ENCODE results near the gene WDR27.
A peak's percentile ranks its signal among the peaks of the same experiment; 100 is the strongest.
"Not testable (repeated sequence)": the region's sequence is repeated elsewhere in the genome, so short reads cannot be mapped to it uniquely, and the experiment has no call there.

The WDR27 gene

DNA sequence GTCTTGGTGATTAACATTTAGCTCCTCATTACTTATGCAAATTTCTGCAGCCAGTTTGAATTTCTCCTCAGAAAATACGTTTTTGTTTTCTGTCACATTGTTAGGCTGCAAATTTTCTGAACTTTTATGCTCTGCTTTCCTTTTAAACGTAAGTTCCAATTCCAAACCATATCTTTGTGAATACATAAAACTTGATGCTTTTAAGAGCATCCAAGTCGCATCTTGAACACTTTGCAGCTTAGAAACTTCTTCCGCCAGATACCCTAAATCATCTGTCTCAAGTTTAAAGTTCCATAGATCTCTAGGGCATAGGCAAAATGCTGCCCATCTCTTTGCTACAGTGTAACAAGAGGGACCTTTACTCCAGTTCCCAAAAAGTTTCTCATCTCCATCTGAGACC is 234.1 kb downstream of the WDR27 start:
- DNase-seq = not testable (repeated sequence)

GRCh38 chr6:169466256-169466655 is 235.6 kb downstream of the WDR27 start:
- DNase-seq = not testable (repeated sequence)

- DNase-seq = no peak
Measured at GRCh38 chr6:169457762-169458161, 244.1 kb downstream of the WDR27 start.

- DNase-seq = no peak
Measured at GRCh38 chr6:169456840-169457239, 245.0 kb downstream of the WDR27 start.

DNA sequence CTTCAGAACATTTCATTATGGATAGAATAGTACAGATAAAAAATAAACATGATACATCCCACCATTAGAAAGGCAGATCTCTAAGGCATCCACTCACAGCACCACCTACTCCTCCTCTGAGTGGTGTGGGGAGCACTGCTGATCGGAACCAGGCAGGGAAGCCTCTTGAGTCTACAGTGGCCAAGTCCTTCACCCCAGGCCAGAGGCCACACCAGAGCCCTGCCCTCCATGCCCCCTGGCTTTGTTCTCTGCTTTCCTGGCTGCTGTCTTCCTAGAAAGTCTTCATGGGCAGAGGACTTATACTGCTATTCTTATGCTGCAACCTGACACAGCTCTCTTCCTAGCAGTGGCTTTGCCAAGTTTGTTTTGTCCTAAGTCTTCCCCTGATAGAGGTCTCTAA is 246.4 kb downstream of the WDR27 start:
- DNase-seq = no peak

- DNase-seq = no peak
Measured at GRCh38 chr6:169454872-169455204, 247.0 kb downstream of the WDR27 start.

DNA sequence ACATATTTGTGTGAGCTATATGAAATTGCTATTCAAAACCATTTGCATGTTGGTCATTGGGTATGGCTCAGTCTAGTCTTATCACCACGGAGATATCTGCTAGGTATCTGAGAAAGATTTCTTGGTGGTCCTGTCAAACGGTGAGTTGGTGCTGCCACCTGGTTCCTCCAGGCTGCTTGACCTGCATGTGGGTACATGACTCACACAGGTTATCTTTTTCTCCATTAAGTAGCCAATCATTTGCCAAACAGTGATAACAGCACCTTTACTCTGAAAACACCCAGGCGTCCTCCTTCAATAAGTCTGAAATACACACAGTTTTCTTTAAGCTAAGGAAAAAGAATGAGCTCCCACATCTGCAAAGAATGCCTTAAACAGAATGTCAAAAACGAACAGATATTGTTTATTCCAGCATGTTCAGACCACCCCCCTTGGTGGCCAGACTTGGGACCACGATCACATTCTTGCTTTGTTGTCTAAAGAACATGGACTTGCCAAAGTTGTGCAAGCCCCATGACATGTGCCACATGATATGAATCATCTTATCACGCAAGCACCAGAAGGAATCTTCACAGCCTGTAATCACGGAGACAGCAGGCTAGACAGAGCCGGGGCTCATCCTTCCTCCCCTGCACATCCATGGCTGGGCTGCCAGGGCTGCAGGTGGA is 247.5 kb downstream of the WDR27 start:
- DNase-seq = no peak

DNA sequence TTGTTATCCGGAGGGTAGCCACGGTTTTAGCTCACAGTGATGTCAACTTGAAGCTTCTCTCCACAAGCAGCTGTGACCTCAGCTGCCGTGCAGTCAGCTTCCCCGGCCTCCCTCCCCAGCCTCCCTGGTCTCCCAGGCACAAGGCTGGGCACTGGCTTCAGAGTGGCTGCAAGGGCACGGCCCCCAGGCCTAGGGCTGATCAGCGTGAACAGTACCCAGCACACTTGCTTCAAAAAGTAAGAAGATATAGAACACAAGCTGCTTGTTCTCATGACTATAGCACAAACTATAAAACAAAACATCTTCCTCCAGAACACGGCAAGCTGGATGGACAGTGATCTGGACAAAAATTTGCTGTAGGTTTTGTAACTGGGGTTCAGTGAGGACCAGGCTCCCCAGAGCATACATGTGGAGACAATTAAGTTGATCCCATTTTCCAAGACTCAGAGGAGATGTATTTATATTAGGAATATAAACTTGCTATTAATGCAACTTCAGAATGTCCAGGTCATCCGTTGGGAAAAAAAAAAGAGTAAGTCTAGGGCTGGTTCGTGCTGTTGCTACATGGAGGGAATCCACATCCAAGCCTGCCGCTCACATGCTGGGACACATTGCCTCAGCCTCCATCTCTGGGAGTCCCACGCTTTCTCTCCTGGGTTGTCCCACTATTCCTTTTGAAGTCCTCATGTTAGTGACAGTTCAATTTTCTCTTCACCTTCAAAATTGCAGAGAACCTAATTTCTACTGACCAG is 248.8 kb downstream of the WDR27 start:
- DNase-seq = no peak

GRCh38 chr6:169452117-169452868 is 249.5 kb downstream of the WDR27 start:
- DNase-seq = no peak

GRCh38 chr6:169451065-169451838 is 250.6 kb downstream of the WDR27 start:
- no peak for DNase-seq

- DNase-seq = no peak
Measured at GRCh38 chr6:169450097-169450496, 251.7 kb downstream of the WDR27 start.

- no peak for DNase-seq
Measured at GRCh38 chr6:169449221-169449620, 252.6 kb downstream of the WDR27 start.

- DNase-seq = peak; percentile 41
Measured at GRCh38 chr6:169445661-169446581, 255.9 kb downstream of the WDR27 start.

- DNase-seq = no peak
Measured at GRCh38 chr6:169445227-169445626, 256.6 kb downstream of the WDR27 start.

- DNase-seq = no peak
Measured at GRCh38 chr6:169441292-169441691, 260.5 kb downstream of the WDR27 start.

DNA sequence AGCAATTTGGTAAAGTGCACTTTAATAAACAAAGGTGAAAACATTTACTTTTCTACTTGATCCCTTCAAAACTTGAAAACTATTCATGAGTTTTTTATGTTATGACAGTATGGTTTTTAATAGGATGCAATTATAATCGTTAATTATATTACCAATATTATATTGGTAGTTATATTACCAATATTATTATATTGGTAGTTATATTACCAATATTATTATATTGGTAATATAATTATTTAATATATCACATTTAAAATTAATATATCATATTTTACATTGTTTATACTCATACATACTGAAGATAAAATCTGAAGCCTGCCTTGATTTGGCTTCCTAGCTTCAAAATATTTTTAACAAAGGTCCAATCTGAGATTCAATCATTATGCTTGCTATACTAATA is 262.1 kb downstream of the WDR27 start:
- no peak for DNase-seq

DNA sequence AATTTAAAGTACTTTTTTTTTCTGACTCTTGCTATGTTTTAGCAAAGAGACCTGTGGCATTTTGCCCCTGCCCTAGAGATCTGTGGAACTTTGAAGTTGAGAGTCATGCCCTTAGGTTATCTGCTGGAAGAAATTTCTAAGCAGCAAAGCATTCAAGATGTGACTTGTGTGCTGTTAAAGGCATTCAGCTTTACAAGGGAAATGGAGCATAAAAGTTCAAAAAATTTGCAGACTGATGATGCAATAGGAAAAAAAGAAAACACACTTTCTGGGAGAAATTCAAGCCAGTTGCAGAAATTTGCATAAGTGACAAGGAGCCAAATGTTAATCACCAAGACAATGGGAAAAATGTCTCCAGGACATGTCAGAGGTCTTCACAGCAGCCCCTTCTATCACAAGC is 267.3 kb downstream of the WDR27 start:
- DNase-seq = not testable (repeated sequence)

DNA sequence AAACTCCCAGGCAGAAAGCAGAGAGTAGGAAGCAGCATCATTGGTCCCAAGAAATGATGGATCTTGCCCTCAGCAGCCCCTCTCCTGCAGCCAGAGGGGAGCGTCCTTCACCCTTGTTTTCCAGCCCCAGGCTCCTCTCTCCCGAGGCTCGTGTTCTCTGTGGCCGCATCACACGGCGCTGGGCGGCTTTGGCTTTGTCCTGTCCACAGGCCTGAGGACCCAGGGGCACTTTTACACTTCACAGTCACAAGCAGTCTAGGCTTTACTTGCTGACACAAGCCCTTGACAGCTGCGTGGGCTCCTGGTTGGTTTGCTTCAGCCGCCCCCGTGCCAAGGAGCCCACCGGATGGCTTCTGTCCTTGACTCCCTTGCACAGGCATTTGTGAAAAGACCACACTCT is 272.8 kb downstream of the WDR27 start:
- DNase-seq = no peak

GRCh38 chr6:169428532-169428931 is 273.3 kb downstream of the WDR27 start:
- DNase-seq = no peak

DNA sequence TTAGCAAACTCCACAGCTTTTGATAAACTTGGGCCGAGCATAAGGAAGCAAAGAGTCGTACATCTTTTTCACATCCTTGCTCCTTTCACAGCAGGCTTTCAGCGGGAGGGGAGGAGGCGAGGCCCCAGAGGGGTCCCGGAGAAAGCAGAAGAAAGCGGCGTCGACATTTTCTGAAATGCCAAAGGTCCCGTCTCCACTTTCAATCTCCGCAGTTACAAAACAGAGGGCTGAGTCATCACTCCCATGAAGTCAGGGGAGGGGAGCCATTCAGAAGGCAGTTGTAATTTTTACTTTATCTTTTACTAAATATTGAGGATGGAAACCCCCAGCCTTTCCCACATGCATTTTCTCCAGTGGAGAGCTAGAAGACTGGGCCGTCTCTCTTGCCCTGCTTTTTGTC is 274.0 kb downstream of the WDR27 start:
- no peak for DNase-seq

DNA sequence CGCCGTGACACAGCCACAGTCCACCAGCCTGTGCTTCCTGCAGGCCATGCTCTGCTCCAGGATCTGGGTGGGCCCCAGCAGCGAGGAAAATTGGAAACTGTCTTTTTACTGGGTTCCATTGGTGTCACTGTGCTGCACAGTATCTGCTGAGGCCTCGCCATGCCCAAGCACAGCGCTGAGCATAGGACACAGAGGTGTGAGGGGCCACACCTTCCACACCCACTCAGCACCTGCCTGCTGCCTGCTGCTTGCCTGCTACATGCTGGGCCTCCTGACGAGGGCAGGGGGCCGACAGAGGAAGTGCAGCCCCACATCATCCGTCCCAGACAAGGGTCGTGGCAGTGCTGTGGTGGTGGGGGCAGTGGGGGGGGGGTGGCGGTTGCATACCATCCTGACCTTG is 275.2 kb downstream of the WDR27 start:
- DNase-seq = no peak

Measured in NCI-H526 treated with DMSO at 0.1 percent for 48 hours (cell line).